Panc1 (cell line): ENCODE data around the gene TLE3. TPM values are rescaled to one million over a fixed set of nuclear protein-coding genes. Genes with fewer than 3 reads are reported as not detected.

ENCODE experiments used
- ATAC-seq: fragments of 200-7000 bp; cut with Tn5 transposase; 2 replicates; pipeline ENCODE4 v1.9.1; 2020; ENCODE audit warnings: mild to moderate bottlenecking, moderate library complexity
- BruUV-seq: library from RNA; stranded (reverse); fragments of 400-500 nt; replicated peaks from 2 replicates; lab custom pipeline; 2021; lab: Mats Ljungman, UMichigan
- CTCF ChIA-PET: fragments of 300-600 bp; sonication (Branson Sonifier 250); formaldehyde crosslinking; loops from one replicate; lab custom pipeline; 2022; ENCODE audit warnings: antibody characterized with exemption; lab: Charles Lee
- POLR2A ChIA-PET: fragments of 300-600 bp; sonication (Branson Sonifier 250); formaldehyde crosslinking; loops from one replicate; lab custom pipeline; 2022; ENCODE audit warnings: antibody characterized with exemption; lab: Charles Lee
- DNase-seq: peaks from one replicate; pipeline ENCODE4 v3.0.0-alpha.2; 2010; ENCODE audit warnings: low read depth, low spot score
- H3K27ac ChIP-seq: 2 replicates; pipeline ENCODE4 v1.5.1; 2011; ENCODE audit warnings: mild to moderate bottlenecking, low read length, inconsistent platforms
- H3K27me3 ChIP-seq: fragments of 200-500 bp; sonication (Bioruptor generic); 2 replicates; pipeline ENCODE4 v1.6.0; 2014; ENCODE audit warnings: low read length, inconsistent platforms; ENCODE audit not compliant: control insufficient read depth, insufficient read depth
- H3K36me3 ChIP-seq: fragments of 200-500 bp; sonication (Bioruptor generic); 2 replicates; pipeline ENCODE4 v1.5.1; 2014; ENCODE audit warnings: inconsistent platforms, mild to moderate bottlenecking, low read length, moderate library complexity; ENCODE audit not compliant: control insufficient read depth, insufficient read depth
- H3K4me1 ChIP-seq: 2 replicates; pipeline ENCODE4 v1.5.1; 2011; ENCODE audit warnings: inconsistent platforms, mild to moderate bottlenecking, low read length, moderate library complexity; ENCODE audit not compliant: control insufficient read depth, insufficient read depth
- H3K4me3 ChIP-seq, 2 experiments: 2 replicates each; pipeline ENCODE4 v1.5.1; 2011 to 2012; ENCODE audit warnings: low read depth in 2 of 2, low read length in 2 of 2, mild to moderate bottlenecking in 2 of 2, inconsistent platforms in 1 of 2, moderate library complexity in 1 of 2
- H3K9me3 ChIP-seq: fragments of 200-500 bp; sonication (Bioruptor generic); 2 replicates; pipeline ENCODE4 v1.5.1; 2014; ENCODE audit warnings: low read depth, mild to moderate bottlenecking, inconsistent platforms, low read length, moderate library complexity; ENCODE audit not compliant: control insufficient read depth, insufficient read depth
- CTCF ChIP-seq: fragments of 450-650 bp; IDR thresholded peaks from 2 replicates; pipeline ENCODE4 v1.5.1; 2017; ENCODE audit warnings: mild to moderate bottlenecking
- POLR2AphosphoS5 ChIP-seq: IDR thresholded peaks from 2 replicates; pipeline ENCODE4 v1.6.1; 2012; ENCODE audit warnings: mild to moderate bottlenecking, low read depth, low read length, moderate library complexity
- REST ChIP-seq, 2 experiments: IDR thresholded peaks; 2 replicates each; pipeline ENCODE4 v1.6.1; 2011 to 2012; ENCODE audit warnings: low read depth in 2 of 2, control low read depth in 1 of 2, low read length in 1 of 2, mild to moderate bottlenecking in 1 of 2, moderate library complexity in 1 of 2; ENCODE audit not compliant: insufficient read depth in 1 of 2
- SIN3A ChIP-seq: IDR thresholded peaks from 2 replicates; pipeline ENCODE4 v1.6.1; 2012; ENCODE audit warnings: low read depth, mild to moderate bottlenecking, low read length, moderate library complexity, borderline replicate concordance; ENCODE audit not compliant: insufficient read depth
- TCF7L2 ChIP-seq: IDR thresholded peaks from 2 replicates; pipeline ENCODE4 v1.6.1; 2011; ENCODE audit warnings: mild to moderate bottlenecking, low read depth, low read length, inconsistent platforms
- in situ Hi-C: cut with HindIII; loops from 2 replicates; pipeline ENCODE4 v1.10.0; 2016; ENCODE audit warnings: low sequenced_read_pairs, low pct_unique_long_range_greater_than_20kb
- intact Hi-C: fragments of 100-400 bp; cut with micrococcal nuclease; formaldehyde crosslinking; loops from one replicate; pipeline ENCODE4 v1.10.0; 2022; ENCODE audit not compliant: unreplicated experiment
- total RNA-seq: library from RNA; stranded (reverse); gene quantifications from one replicate; pipeline ENCODE4 v1.2.1, GENCODE V29; 2021; ENCODE audit not compliant: unreplicated experiment

TLE3 gene
- total RNA-seq, 1 experiment from 2014 or later, result 132 TPM

GRCh38 chr15:70094690-70095311 is 2.9 kb downstream of the TLE3 start:
- BruUV-seq, result no TSS peak
- ChIA-PET CTCF (no interaction called here), POLR2A (no interaction called here)
- Histone ChIP-seq H3K27me3 (no peaks in the 10 kb centered on the region), H3K4me1 (peaks cover 52% of the 10 kb centered on the region), H3K36me3 (peaks cover 14% of the 10 kb centered on the region), H3K4me3 (peak overlapping the region; percentile 84 to 92), H3K27ac (peak overlapping the region; percentile 85), H3K9me3 (no peaks in the 10 kb centered on the region)
- no peak for TF ChIP-seq REST (IDR thresholded peaks at IDR 0.05; ENCODE audit: insufficient read depth in 1 of 2, low read depth in 2 of 2, low read length in 1 of 2)
- TF ChIP-seq SIN3A, result no peak
- TF ChIP-seq CTCF, result no peak
- no peak for TF ChIP-seq POLR2AphosphoS5
- no peak for TF ChIP-seq TCF7L2
- ATAC-seq, result no peak
- DNase-seq, result no peak
- in situ Hi-C loops (no loop called here), intact Hi-C loops (loop anchor here (5.0 to 10.0 kb wide), 3 partner anchors 370 to 618 kb away; no protein-coding TSS in a partner anchor)

- POLR2A ChIA-PET, result no interaction called here
- intact Hi-C loops (loop anchor here (5.0 to 10.0 kb wide), 3 partner anchors 371 to 616 kb away; no protein-coding TSS in a partner anchor), in situ Hi-C loops (no loop called here)
- H3K27me3 ChIP-seq, result no peaks in the 10 kb centered on the region
- peaks cover 20% of the 10 kb centered on the region for H3K36me3 ChIP-seq
- BruUV-seq, result TSS peak; percentile 54
- H3K4me3 ChIP-seq, result peak overlapping the region; percentile 84 to 92
- H3K9me3 ChIP-seq, result no peaks in the 10 kb centered on the region
- DNase-seq, result no peak
- peak overlapping the region; percentile 85 for H3K27ac ChIP-seq
- TF ChIP-seq REST (IDR thresholded peaks at IDR 0.05; ENCODE audit: insufficient read depth in 1 of 2, low read depth in 2 of 2, low read length in 1 of 2) (no peak), POLR2AphosphoS5 (no peak), SIN3A (no peak), TCF7L2 (no peak), CTCF (no peak)
- no peak for ATAC-seq
- peaks cover 61% of the 10 kb centered on the region for H3K4me1 ChIP-seq
- CTCF ChIA-PET, result no interaction called here
Measured at GRCh38 chr15:70093481-70094319, 4.0 kb downstream of the TLE3 start.
